ENCODE data around the gene CACFD1.

Gene CACFD1

GRCh38 chr9:133520121-133520835 lies 60.5 kb downstream of the CACFD1 start:
- no peak for TF ChIP-seq CTCF (IDR thresholded peaks at IDR 0.05; ENCODE audit: control insufficient read depth, extremely low read depth, insufficient read depth)
- no peak overlapping the region for H3K4me3 ChIP-seq (ENCODE audit: low read depth, low read length)
- no peak for DNase-seq (ENCODE audit: low read depth)
